Keratinocyte (primary cell): ENCODE data around the gene SLIT3.

Source experiments
- EZH2 ChIP-seq: IDR thresholded peaks from one replicate; pipeline ENCODE4 v1.6.1; 2012; ENCODE audit warnings: inconsistent platforms, mild to moderate bottlenecking, low read length, moderate library complexity
- TF ChIP-seq, protein P1 (sequence below), 3 experiments: IDR thresholded peaks in 1 of 3; conservative IDR thresholded peaks in 1 of 3; optimal IDR thresholded peaks in 1 of 3; 2 replicates in 2 of 3; 3 replicates in 1 of 3; pipeline versions ENCODE3 to v1.5.1; 2011; ENCODE audit warnings: low read length in 3 of 3, mild to moderate bottlenecking in 3 of 3, moderate library complexity in 2 of 3, control low read depth in 1 of 3, inconsistent platforms in 1 of 3; ENCODE audit not compliant: insufficient read depth in 2 of 3; ENCODE audit errors: extremely low read depth in 1 of 3

DNA sequence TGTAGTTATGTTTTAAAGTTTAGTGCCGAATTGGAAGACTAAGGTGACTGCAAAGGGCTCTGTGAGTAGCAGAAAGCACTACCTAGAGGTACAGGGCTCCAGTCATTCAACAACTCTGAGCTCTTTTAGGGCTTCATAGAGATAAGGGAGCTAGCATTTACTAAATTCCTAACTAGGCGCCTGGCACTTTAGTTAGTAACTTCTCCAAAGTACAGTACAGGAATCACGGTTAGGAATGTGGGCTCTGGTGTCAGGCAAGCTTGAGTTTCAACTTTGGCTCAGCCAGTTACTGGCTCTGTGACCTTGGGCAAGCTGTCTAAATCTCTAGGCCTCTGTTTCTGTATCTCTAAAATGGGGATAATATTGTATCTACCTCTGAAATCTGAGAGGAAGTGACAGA lies 115.3 kb downstream of the SLIT3 start:
- TF ChIP-seq, protein P1, sequence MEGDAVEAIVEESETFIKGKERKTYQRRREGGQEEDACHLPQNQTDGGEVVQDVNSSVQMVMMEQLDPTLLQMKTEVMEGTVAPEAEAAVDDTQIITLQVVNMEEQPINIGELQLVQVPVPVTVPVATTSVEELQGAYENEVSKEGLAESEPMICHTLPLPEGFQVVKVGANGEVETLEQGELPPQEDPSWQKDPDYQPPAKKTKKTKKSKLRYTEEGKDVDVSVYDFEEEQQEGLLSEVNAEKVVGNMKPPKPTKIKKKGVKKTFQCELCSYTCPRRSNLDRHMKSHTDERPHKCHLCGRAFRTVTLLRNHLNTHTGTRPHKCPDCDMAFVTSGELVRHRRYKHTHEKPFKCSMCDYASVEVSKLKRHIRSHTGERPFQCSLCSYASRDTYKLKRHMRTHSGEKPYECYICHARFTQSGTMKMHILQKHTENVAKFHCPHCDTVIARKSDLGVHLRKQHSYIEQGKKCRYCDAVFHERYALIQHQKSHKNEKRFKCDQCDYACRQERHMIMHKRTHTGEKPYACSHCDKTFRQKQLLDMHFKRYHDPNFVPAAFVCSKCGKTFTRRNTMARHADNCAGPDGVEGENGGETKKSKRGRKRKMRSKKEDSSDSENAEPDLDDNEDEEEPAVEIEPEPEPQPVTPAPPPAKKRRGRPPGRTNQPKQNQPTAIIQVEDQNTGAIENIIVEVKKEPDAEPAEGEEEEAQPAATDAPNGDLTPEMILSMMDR (optimal IDR thresholded peaks at IDR 0.05 in 1 of 3, IDR thresholded peaks at IDR 0.05 in 1 of 3, conservative IDR thresholded peaks at IDR 0.05 in 1 of 3; ENCODE audit: extremely low read depth in 1 of 3, insufficient read depth in 2 of 3, low read length in 3 of 3): no peak
- no peak for TF ChIP-seq EZH2
